ENCODE measurements around the gene KLHL14.
"Not testable (repeated sequence)": the region's sequence is repeated elsewhere in the genome, so short reads cannot be mapped to it uniquely, and the experiment has no call there.

The KLHL14 gene

DNA sequence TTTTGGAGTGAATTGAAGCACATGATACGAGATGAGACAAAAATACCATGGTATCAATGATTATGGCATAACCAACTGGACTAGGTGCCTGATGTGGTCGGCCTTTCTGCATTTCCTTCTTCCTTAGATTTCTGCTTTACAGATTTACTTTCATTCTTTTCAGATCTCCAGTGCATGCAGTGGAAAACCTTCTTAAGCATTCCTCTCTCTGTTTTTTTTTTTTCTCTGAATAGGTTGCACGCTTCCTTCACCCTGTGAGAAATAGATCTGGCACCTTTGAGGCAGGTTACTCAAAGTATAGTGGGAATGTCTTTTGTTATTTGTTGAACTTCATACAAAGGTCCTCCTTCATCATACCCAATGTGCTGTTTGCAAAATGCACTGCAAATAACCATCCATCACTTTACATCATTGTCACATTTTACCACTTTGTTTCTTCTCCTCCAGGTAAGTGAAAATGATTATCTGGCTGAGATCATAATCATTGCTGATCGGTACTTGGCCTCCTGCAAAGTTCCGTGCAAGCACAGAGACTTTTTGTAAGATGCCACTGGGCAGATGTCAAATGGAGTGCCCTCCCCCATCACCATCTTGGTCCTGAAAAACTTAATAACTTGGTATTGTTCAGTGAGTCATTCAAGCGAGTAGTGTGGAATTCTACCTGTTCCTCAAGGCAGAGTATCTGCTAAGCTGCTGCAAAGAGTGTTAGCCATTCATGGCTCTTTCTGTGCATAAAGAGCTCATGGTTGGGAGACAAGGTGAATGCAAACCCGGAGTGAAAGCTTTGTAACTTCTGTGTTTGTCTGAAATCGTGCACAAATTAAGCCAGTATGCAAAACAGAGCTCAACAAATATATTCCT lies 30.0 kb upstream of the KLHL14 start:
- Histone ChIP-seq H3K4me1 (no peaks in the 10 kb centered on the region), H3K4me2 (ENCODE audit: low read length) (peak overlapping the region; percentile 18), H3K79me2 (no peaks in the 10 kb centered on the region), H3K9ac (no peak overlapping the region), H3K27me3 (ENCODE audit: control insufficient read depth, insufficient read depth, low read length) (no peaks in the 10 kb centered on the region), H3K4me3 (ENCODE audit: low read depth, low read length) (no peak overlapping the region), H3K36me3 (ENCODE audit: control insufficient read depth, insufficient read depth, low read length) (no peaks in the 10 kb centered on the region), H2AFZ (no peak overlapping the region), H3K9me3 (ENCODE audit: control insufficient read depth, low read length) (no peaks in the 10 kb centered on the region), H3K27ac (no peak overlapping the region)
- TF ChIP-seq, protein P1, sequence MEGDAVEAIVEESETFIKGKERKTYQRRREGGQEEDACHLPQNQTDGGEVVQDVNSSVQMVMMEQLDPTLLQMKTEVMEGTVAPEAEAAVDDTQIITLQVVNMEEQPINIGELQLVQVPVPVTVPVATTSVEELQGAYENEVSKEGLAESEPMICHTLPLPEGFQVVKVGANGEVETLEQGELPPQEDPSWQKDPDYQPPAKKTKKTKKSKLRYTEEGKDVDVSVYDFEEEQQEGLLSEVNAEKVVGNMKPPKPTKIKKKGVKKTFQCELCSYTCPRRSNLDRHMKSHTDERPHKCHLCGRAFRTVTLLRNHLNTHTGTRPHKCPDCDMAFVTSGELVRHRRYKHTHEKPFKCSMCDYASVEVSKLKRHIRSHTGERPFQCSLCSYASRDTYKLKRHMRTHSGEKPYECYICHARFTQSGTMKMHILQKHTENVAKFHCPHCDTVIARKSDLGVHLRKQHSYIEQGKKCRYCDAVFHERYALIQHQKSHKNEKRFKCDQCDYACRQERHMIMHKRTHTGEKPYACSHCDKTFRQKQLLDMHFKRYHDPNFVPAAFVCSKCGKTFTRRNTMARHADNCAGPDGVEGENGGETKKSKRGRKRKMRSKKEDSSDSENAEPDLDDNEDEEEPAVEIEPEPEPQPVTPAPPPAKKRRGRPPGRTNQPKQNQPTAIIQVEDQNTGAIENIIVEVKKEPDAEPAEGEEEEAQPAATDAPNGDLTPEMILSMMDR (IDR thresholded peaks at IDR 0.05): no peak

DNA sequence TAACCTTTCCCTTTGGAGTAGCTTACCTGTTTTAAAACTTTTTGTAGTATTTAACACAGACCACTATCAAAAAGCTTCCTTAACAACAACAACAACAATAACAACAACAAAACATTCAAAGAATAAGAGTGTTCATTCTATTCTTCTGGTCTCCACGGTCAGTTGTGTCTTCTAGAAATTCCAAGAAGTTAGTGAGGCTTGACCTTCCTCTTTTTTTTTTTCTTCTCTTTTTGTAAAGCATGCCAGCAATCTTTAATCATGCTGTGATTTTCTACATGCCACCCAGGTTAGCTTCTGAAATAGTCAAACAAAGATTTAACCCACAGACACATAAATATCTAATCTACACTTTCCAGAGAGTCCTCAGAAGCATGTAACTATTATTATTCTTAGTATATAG lies 28.4 kb upstream of the KLHL14 start:
- H3K9me3 ChIP-seq (ENCODE audit: control insufficient read depth, low read length): no peaks in the 10 kb centered on the region
- TF ChIP-seq, protein P1 (IDR thresholded peaks at IDR 0.05): no peak
- no peak overlapping the region for H3K9ac ChIP-seq
- no peaks in the 10 kb centered on the region for H3K4me1 ChIP-seq
- H3K4me2 ChIP-seq (ENCODE audit: low read length): no peak overlapping the region
- H3K4me3 ChIP-seq (ENCODE audit: low read depth, low read length): peak overlapping the region; percentile 0
- no peak overlapping the region for H3K27ac ChIP-seq
- H3K79me2 ChIP-seq: no peaks in the 10 kb centered on the region
- H2AFZ ChIP-seq: no peak overlapping the region
- no peaks in the 10 kb centered on the region for H3K36me3 ChIP-seq (ENCODE audit: control insufficient read depth, insufficient read depth, low read length)
- H3K27me3 ChIP-seq (ENCODE audit: control insufficient read depth, insufficient read depth, low read length): no peaks in the 10 kb centered on the region

DNA sequence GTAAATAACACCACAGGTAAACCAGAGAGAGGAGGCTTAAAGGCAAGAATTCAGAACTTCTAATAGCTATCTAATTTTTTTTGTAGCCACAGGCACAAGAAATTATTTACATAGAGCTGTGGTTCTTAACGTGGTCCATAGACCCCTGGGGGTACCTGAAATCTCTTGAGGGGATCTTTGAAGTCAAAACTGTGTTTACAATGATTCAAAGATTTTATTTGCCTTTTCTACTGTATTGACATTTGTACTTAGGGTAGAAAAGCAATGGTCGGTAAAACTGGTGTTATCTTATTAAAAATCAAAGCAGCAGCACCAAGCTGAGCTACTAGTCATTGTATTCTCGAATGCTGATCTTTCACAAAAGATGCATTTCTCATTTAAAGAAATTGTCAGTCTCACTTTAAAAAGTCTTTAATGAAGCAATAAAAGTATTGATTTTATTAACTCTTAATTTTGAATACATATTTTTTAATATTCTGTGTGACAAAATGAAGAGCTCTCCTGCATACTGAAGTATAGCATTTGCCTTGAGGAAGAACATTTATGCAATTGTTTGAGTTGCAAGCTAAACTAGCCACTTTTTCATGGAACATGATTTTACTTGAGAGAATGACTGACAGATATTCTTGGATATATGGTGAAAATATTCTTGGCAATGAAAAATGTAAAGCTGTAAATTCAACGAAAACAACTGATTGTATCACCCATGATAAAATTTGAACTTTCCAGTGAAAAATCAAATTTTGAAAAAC lies 25.6 kb upstream of the KLHL14 start:
- no peak overlapping the region for H3K9ac ChIP-seq
- no peak overlapping the region for H3K4me3 ChIP-seq (ENCODE audit: low read depth, low read length)
- H3K79me2 ChIP-seq: no peaks in the 10 kb centered on the region
- no peaks in the 10 kb centered on the region for H3K36me3 ChIP-seq (ENCODE audit: control insufficient read depth, insufficient read depth, low read length)
- no peaks in the 10 kb centered on the region for H3K4me1 ChIP-seq
- TF ChIP-seq, protein P1 (IDR thresholded peaks at IDR 0.05): no peak
- H3K27ac ChIP-seq: no peak overlapping the region
- no peaks in the 10 kb centered on the region for H3K9me3 ChIP-seq (ENCODE audit: control insufficient read depth, low read length)
- H3K4me2 ChIP-seq (ENCODE audit: low read length): no peak overlapping the region
- H3K27me3 ChIP-seq (ENCODE audit: control insufficient read depth, insufficient read depth, low read length): no peaks in the 10 kb centered on the region
- no peak overlapping the region for H2AFZ ChIP-seq

GRCh38 chr18:32794667-32795066 lies 21.8 kb upstream of the KLHL14 start:
- not testable (repeated sequence) for H3K4me2 ChIP-seq (ENCODE audit: low read length); H3K36me3 ChIP-seq (ENCODE audit: control insufficient read depth, insufficient read depth, low read length); H3K27ac ChIP-seq; H3K4me3 ChIP-seq (ENCODE audit: low read depth, low read length); H3K9ac ChIP-seq; H3K9me3 ChIP-seq (ENCODE audit: control insufficient read depth, low read length); H3K79me2 ChIP-seq; H3K4me1 ChIP-seq; H2AFZ ChIP-seq; H3K27me3 ChIP-seq (ENCODE audit: control insufficient read depth, insufficient read depth, low read length)

DNA sequence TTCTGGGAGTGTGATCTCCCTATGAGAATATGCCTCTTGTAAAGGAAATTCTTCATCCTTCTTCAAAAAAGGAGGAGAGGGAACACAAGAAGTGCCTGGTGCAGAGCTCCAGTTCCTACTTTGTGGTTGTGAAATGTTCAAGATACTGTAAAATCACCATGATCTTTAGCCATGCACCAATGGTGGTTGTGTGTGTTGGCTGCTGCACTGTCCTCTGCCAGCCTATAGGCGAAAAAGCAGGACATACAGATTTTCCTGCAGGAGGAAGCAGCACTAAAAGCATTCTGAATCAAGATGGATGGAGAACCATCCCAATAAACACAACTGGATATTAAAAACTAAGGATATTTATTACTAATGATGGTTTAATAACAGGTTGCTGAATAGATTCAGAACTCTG lies 6.2 kb upstream of the KLHL14 start:
- no peaks in the 10 kb centered on the region for H3K9me3 ChIP-seq (ENCODE audit: control insufficient read depth, low read length)
- no peak overlapping the region for H2AFZ ChIP-seq
- H3K27me3 ChIP-seq (ENCODE audit: control insufficient read depth, insufficient read depth, low read length): no peaks in the 10 kb centered on the region
- H3K79me2 ChIP-seq: no peaks in the 10 kb centered on the region
- no peaks in the 10 kb centered on the region for H3K36me3 ChIP-seq (ENCODE audit: control insufficient read depth, insufficient read depth, low read length)
- H3K4me2 ChIP-seq (ENCODE audit: low read length): no peak overlapping the region
- H3K4me1 ChIP-seq: no peaks in the 10 kb centered on the region
- H3K27ac ChIP-seq: no peak overlapping the region
- H3K4me3 ChIP-seq (ENCODE audit: low read depth, low read length): no peak overlapping the region
- H3K9ac ChIP-seq: no peak overlapping the region
- TF ChIP-seq, protein P1 (IDR thresholded peaks at IDR 0.05): no peak

Data from parathyroid adenoma (tissue), 2 donors.